Measurements from ENCODE around the gene TCERG1L. TPM values are rescaled to one million over a fixed set of nuclear protein-coding genes. Genes with fewer than 3 reads are reported as not detected.

TCERG1L gene
- total and polyA plus RNA-seq, 9 of the 15 experiments (the other 6 are each of a cell fraction or from before 2014, with no cell fraction given), result not detected

DNA sequence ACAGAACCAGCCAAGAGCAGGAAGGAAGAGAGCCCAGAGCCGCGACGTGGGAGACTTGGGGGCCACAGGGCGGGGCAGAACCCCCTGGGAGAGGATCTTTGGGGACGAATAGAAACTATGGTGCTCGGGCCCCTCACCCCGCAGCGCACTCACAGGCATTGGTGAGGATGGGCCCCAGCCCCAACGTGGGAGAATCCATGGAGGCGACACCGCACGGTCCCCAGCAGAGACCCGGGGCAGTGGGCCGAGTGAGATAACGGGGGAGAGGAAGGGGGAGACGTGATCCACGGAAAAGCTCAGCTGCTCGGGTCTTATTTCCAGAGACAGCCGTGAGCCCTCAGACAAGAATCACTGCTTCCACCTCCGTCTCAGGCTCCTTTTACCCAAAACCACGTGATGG, 222.4 kb downstream of the TCERG1L start (continued):
- TF ChIP-seq, protein P1, sequence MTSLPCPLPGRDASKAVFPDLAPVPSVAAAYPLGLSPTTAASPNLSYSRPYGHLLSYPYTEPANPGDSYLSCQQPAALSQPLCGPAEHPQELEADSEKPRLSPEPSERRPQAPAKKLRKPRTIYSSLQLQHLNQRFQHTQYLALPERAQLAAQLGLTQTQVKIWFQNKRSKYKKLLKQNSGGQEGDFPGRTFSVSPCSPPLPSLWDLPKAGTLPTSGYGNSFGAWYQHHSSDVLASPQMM (CRISPR knock-in tag; IDR thresholded peaks at IDR 0.05), result no peak

DNA sequence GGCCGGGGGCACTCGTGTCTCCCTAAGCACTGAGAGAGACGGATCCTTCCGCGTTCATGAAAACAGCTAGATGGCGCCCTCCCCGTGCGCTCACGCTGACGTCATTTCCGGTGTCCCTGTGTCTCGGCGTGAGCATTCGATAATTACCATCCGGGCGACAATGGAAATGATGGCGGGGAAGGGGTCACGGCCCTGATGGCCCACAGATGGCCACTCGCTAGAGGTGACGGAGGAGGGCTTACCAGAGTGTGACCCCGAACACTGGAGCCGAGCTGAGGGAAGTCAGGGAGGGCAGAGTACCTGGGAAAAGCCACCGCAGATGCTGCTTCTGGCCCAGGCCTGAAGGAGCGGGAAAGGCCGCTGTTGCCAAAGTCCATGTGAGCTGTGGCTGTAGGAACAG, 222.9 kb downstream of the TCERG1L start:
- H3K79me2 ChIP-seq (ENCODE audit: control insufficient read depth, insufficient read depth, low read length), result no peaks in the 10 kb centered on the region
- peak overlapping the region; percentile 65 for H3K4me2 ChIP-seq (ENCODE audit: insufficient read depth, low read length)
- no peaks in the 10 kb centered on the region for H4K20me1 ChIP-seq (replicated peaks; ENCODE audit: control insufficient read depth, insufficient read depth, low read length)
- FAIRE-seq, result no peak
- intact Hi-C loops (cut with micrococcal nuclease), result no loop called here
- no peaks in the 10 kb centered on the region; a peak in 1 of 5 replicates for H3K4me1 ChIP-seq (replicated peaks in 1 of 2; ENCODE audit: control insufficient read depth in 2 of 2, insufficient read depth in 2 of 2, low read length in 2 of 2)
- WGBS (ENCODE audit: insufficient coverage, low coverage, missing lambda C conversion rate), result 24% methylated on average over 13 of the region's 25 CpGs
- in situ Hi-C loops (cut with MboI), result no loop called here
- H3K36me3 ChIP-seq (ENCODE audit: control insufficient read depth, insufficient read depth, low read length), result no peaks in the 10 kb centered on the region
- H3K9me3 ChIP-seq (replicated peaks; ENCODE audit: control insufficient read depth, insufficient read depth, low read depth, low read length), result no peaks in the 10 kb centered on the region
- H3K4me3 ChIP-seq, result peak overlapping the region; percentile 6; the same call in 1 of the 2 replicates
- ATAC-seq, result peak; percentile 83
- peak overlapping the region; percentile 76 for H2AFZ ChIP-seq (ENCODE audit: low read depth, low read length)
- peak; percentile 49 to 59 (median 56) for DNase-seq (ENCODE audit: extremely low read depth in 1 of 4, low spot score in 3 of 4)
- H3K27me3 ChIP-seq (ENCODE audit: control insufficient read depth in 2 of 2, insufficient read depth in 2 of 2, low read length in 2 of 2), result peaks cover 0 to 14% of the 10 kb centered on the region in 2 experiments; a peak in 4 of 5 replicates
- H3K27ac ChIP-seq (ENCODE audit: extremely low read depth, low read depth, low read length), result no peak overlapping the region
- no peak overlapping the region for H3K9ac ChIP-seq (ENCODE audit: insufficient read depth in 1 of 2, low read depth in 2 of 2, low read length in 2 of 2)
- ChIA-PET POLR2A (interaction anchor here (1.0 kb wide), 1 partner anchor 12 kb away, joined by 3 read pairs; no protein-coding TSS in a partner anchor), CTCF (ENCODE audit: low intra/inter-chr PET ratio) (no interaction called here)
- no peaks in the 10 kb centered on the region for H3K9me1 ChIP-seq (ENCODE audit: control insufficient read depth, insufficient read depth, low read length)
- no TSS peak for BruUV-seq (replicated peaks)
- TF ChIP-seq CEBPG (CRISPR knock-in tag; IDR thresholded peaks at IDR 0.05), result no peak
- TF ChIP-seq CEBPG (tag; conservative IDR thresholded peaks at IDR 0.05 in 1 of 2, IDR thresholded peaks at IDR 0.05 in 1 of 2), result no peak
- TF ChIP-seq EHMT2 (IDR thresholded peaks at IDR 0.05), result peak; percentile 87; the same call in 1 of the 2 replicates
- no peak for TF ChIP-seq SRSF3 (IDR thresholded peaks at IDR 0.05; ENCODE audit: insufficient read depth, low read length)
- TF ChIP-seq CXXC5 (CRISPR knock-in tag; IDR thresholded peaks at IDR 0.05), result peak; percentile 70
- no peak for TF ChIP-seq KLF13 (tag; IDR thresholded peaks at IDR 0.05; ENCODE audit: borderline replicate concordance, low read depth)
- TF ChIP-seq ZNF311 (CRISPR knock-in tag; IDR thresholded peaks at IDR 0.05), result no peak
- TF ChIP-seq, protein P2, sequence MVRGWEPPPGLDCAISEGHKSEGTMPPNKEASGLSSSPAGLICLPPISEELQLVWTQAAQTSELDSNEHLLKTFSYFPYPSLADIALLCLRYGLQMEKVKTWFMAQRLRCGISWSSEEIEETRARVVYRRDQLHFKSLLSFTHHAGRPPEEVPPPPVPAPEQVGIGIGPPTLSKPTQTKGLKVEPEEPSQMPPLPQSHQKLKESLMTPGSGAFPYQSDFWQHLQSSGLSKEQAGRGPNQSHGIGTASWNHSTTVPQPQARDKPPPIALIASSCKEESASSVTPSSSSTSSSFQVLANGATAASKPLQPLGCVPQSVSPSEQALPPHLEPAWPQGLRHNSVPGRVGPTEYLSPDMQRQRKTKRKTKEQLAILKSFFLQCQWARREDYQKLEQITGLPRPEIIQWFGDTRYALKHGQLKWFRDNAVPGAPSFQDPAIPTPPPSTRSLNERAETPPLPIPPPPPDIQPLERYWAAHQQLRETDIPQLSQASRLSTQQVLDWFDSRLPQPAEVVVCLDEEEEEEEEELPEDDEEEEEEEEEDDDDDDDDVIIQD (CRISPR knock-in tag; IDR thresholded peaks at IDR 0.05), result no peak
- TF ChIP-seq ETV1 (tag; conservative IDR thresholded peaks at IDR 0.05; ENCODE audit: low read depth), result peak; percentile 77; the same call in 1 of the 2 replicates
- peak; percentile 67 for TF ChIP-seq DIDO1 (tag; IDR thresholded peaks at IDR 0.05; ENCODE audit: low read depth)
- TF ChIP-seq, protein P3, sequence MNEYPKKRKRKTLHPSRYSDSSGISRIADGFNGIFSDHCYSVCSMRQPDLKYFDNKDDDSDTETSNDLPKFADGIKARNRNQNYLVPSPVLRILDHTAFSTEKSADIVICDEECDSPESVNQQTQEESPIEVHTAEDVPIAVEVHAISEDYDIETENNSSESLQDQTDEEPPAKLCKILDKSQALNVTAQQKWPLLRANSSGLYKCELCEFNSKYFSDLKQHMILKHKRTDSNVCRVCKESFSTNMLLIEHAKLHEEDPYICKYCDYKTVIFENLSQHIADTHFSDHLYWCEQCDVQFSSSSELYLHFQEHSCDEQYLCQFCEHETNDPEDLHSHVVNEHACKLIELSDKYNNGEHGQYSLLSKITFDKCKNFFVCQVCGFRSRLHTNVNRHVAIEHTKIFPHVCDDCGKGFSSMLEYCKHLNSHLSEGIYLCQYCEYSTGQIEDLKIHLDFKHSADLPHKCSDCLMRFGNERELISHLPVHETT (CRISPR knock-in tag; conservative IDR thresholded peaks at IDR 0.05 in 1 of 2, IDR thresholded peaks at IDR 0.05 in 1 of 2), result 0 out of 4 replicates have a peak, but pooled peaks of 1 of the 2 experiments have one; percentile 18
- TF ChIP-seq MEIS2 (IDR thresholded peaks at IDR 0.05; ENCODE audit: partially characterized antibody), result no peak
- TF ChIP-seq, protein P4, sequence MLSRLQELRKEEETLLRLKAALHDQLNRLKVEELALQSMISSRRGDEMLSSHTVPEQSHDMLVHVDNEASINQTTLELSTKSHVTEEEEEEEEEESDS (CRISPR knock-in tag; IDR thresholded peaks at IDR 0.05), result no peak
- TF ChIP-seq PHF20 (IDR thresholded peaks at IDR 0.05; ENCODE audit: partially characterized antibody), result peak; percentile 54
- TF ChIP-seq HIVEP1 (CRISPR knock-in tag; IDR thresholded peaks at IDR 0.05), result no peak
- TF ChIP-seq MAZ (CRISPR knock-in tag; conservative IDR thresholded peaks at IDR 0.05 in 1 of 2, IDR thresholded peaks at IDR 0.05 in 1 of 2), result no peak; a peak in 1 of 4 replicates
